SK-N-SH (cell line): ENCODE results near the gene INSYN1. TPM values are rescaled to one million over a fixed set of nuclear protein-coding genes. Genes with fewer than 3 reads are reported as not detected.

Source experiments
- CTCF ChIA-PET: fragments of 300-600, 350-600 bp; formaldehyde crosslinking; extraction: SDS; loops from one replicate; lab custom pipeline; 2021; lab: Yijun Ruan, JAX
- POLR2A ChIA-PET: fragments of 350-600 bp; sonication (Branson Sonifier 250); formaldehyde crosslinking; extraction: SDS; loops from one replicate; lab custom pipeline; 2020; ENCODE audit warnings: antibody characterized with exemption, inconsistent platforms; lab: Yijun Ruan, JAX
- DNase-seq: peaks from one replicate; pipeline ENCODE4 v3.0.0; 2012
- H2AFZ ChIP-seq: fragments of 200-600 bp; sonication (generic); 2 replicates; pipeline ENCODE4 v1.8.1; 2016; ENCODE audit warnings: antibody characterized with exemption, mild to moderate bottlenecking, low read depth
- H3F3A ChIP-seq: fragments of 200-600 bp; sonication (generic); replicated peaks from 2 replicates; pipeline ENCODE3; 2016; ENCODE audit warnings: antibody characterized with exemption, mild to moderate bottlenecking; ENCODE audit not compliant: insufficient read depth
- H3K27ac ChIP-seq, 2 experiments: fragments of 200-500 bp in 1 of 2; fragments of 200-600 bp in 1 of 2; sonication (Bioruptor generic) in 1 of 2; sonication (generic), shearing (Covaris generic) in 1 of 2; 2 replicates each; pipeline versions ENCODE4 v1.5.1 to v1.6.1; 2014 to 2016; ENCODE audit warnings: low read depth in 2 of 2, inconsistent platforms in 1 of 2, low read length in 1 of 2, mild to moderate bottlenecking in 1 of 2, mixed read lengths in 1 of 2
- H3K27me3 ChIP-seq: fragments of 200-600 bp; sonication (generic), shearing (Covaris generic); 2 replicates; pipeline ENCODE4 v1.6.1; 2016; ENCODE audit warnings: mixed run types; ENCODE audit not compliant: insufficient read depth
- H3K36me3 ChIP-seq, 2 experiments: fragments of 200-500 bp in 1 of 2; fragments of 200-600 bp in 1 of 2; sonication (Bioruptor generic) in 1 of 2; sonication (generic) in 1 of 2; replicated peaks in 1 of 2; 2 replicates each; pipeline versions ENCODE3 to v1.5.1; 2014 to 2016; ENCODE audit warnings: low read length in 1 of 2, mild to moderate bottlenecking in 1 of 2; ENCODE audit not compliant: insufficient read depth in 2 of 2, control insufficient read depth in 1 of 2
- H3K4me1 ChIP-seq, 2 experiments: fragments of 200-500 bp in 1 of 2; fragments of 200-600 bp in 1 of 2; sonication (Bioruptor generic) in 1 of 2; sonication (generic), shearing (Covaris generic) in 1 of 2; 2 replicates each; pipeline versions ENCODE4 v1.5.1 to v1.6.1; 2014 to 2016; ENCODE audit warnings: low read depth in 1 of 2, low read length in 1 of 2, mixed run types in 1 of 2; ENCODE audit not compliant: insufficient read depth in 2 of 2, control insufficient read depth in 1 of 2
- H3K4me2 ChIP-seq: fragments of 200-600 bp; sonication (generic), shearing (Covaris generic); 2 replicates; pipeline ENCODE4 v1.6.1; 2017; ENCODE audit warnings: mixed run types
- H3K4me3 ChIP-seq, 2 experiments: fragments of 200-500 bp in 1 of 2; fragments of 200-600 bp in 1 of 2; sonication (Bioruptor generic) in 1 of 2; sonication (generic), shearing (Covaris generic) in 1 of 2; 2 replicates each; pipeline versions ENCODE4 v1.5.1 to v1.8.1; 2014 to 2016; ENCODE audit warnings: low read depth in 2 of 2, inconsistent platforms in 1 of 2, low read length in 1 of 2, mild to moderate bottlenecking in 1 of 2, mixed read lengths in 1 of 2, moderate library complexity in 1 of 2
- H3K79me2 ChIP-seq: fragments of 200-600 bp; sonication (generic); 2 replicates; pipeline ENCODE4 v1.8.1; 2017; ENCODE audit warnings: mild to moderate bottlenecking; ENCODE audit not compliant: insufficient read depth
- H3K9ac ChIP-seq: fragments of 200-600 bp; sonication (generic); 2 replicates; pipeline ENCODE4 v1.6.1; 2017; ENCODE audit warnings: mixed run types
- H3K9me2 ChIP-seq: fragments of 200-600 bp; sonication (generic); 2 replicates; pipeline ENCODE4 v1.6.1; 2017; ENCODE audit warnings: mixed run types
- H3K9me3 ChIP-seq: fragments of 200-600 bp; sonication (generic); 2 replicates; pipeline ENCODE4 v1.6.1; 2017; ENCODE audit warnings: mixed run types, mild to moderate bottlenecking, moderate library complexity
- H4K20me1 ChIP-seq: fragments of 200-600 bp; sonication (generic); 2 replicates; pipeline ENCODE4 v1.6.1; 2017; ENCODE audit warnings: mild to moderate bottlenecking, mixed run types; ENCODE audit not compliant: insufficient read depth
- CHD2 ChIP-seq: fragments of 150-350 bp; IDR thresholded peaks from 2 replicates; pipeline ENCODE4 v1.6.1; 2018; ENCODE audit warnings: low read length; ENCODE audit not compliant: partially characterized antibody
- ELF1 ChIP-seq: IDR thresholded peaks from 2 replicates; pipeline ENCODE4 v1.4.0; 2012
- EP300 ChIP-seq, 2 experiments: IDR thresholded peaks; 2 replicates each; pipeline versions ENCODE4 v1.4.0 to v1.6.1; 2012; ENCODE audit warnings: borderline replicate concordance in 1 of 2, low read depth in 1 of 2, low read length in 1 of 2
- EZH2phosphoT487 ChIP-seq: fragments of 200-600 bp; sonication (generic); IDR thresholded peaks from 2 replicates; pipeline ENCODE4 v1.6.1; 2017; ENCODE audit warnings: low read depth, mixed run types, mild to moderate bottlenecking, antibody characterized with exemption, moderate library complexity, borderline replicate concordance
- FOSL2 ChIP-seq: IDR thresholded peaks from 2 replicates; pipeline ENCODE4 v1.4.0; 2012; ENCODE audit warnings: low read depth, mild to moderate bottlenecking, moderate library complexity, borderline replicate concordance
- FOXM1 ChIP-seq: IDR thresholded peaks from 2 replicates; pipeline ENCODE4 v1.4.0; 2012; ENCODE audit warnings: low read depth, mild to moderate bottlenecking
- GABPA ChIP-seq: IDR thresholded peaks from 2 replicates; pipeline ENCODE4 v1.4.0; 2012; ENCODE audit warnings: low read depth, mild to moderate bottlenecking
- GATA2 ChIP-seq: sonication (generic); formaldehyde crosslinking; IDR thresholded peaks from 2 replicates; pipeline ENCODE4 v1.5.0; 2020; ENCODE audit warnings: mild to moderate bottlenecking, missing genetic modification reagents
- JUND ChIP-seq: IDR thresholded peaks from 2 replicates; pipeline ENCODE4 v1.4.0; 2012
- MXI1 ChIP-seq: IDR thresholded peaks from 2 replicates; pipeline ENCODE4 v1.6.1; 2012; ENCODE audit warnings: mild to moderate bottlenecking, low read depth, low read length, improper control_type of control experiment
- NFIC ChIP-seq: IDR thresholded peaks from 2 replicates; pipeline ENCODE4 v1.4.0; 2012; ENCODE audit warnings: borderline replicate concordance
- PBX3 ChIP-seq: IDR thresholded peaks from 2 replicates; pipeline ENCODE4; 2012
- POLR2AphosphoS5 ChIP-seq: IDR thresholded peaks from 2 replicates; pipeline ENCODE4 v1.6.1; 2012; ENCODE audit warnings: low read depth, low read length
- RAD21 ChIP-seq: IDR thresholded peaks from 2 replicates; pipeline ENCODE4 v1.6.1; 2012; ENCODE audit warnings: mild to moderate bottlenecking, low read length
- RCOR1 ChIP-seq: fragments of 150-350 bp; IDR thresholded peaks from 2 replicates; pipeline ENCODE4 v1.6.1; 2017; ENCODE audit warnings: antibody characterized with exemption, low read length
- REST ChIP-seq: IDR thresholded peaks from 2 replicates; pipeline ENCODE4 v1.6.1; 2012; ENCODE audit warnings: mild to moderate bottlenecking, low read depth, low read length, moderate library complexity
- RFX5 ChIP-seq: IDR thresholded peaks from 2 replicates; pipeline ENCODE4 v1.6.1; 2012; ENCODE audit warnings: mild to moderate bottlenecking, improper control_type of control experiment, low read length
- RXRA ChIP-seq: IDR thresholded peaks from 2 replicates; pipeline ENCODE4 v1.4.0; 2012; ENCODE audit warnings: low read depth, mild to moderate bottlenecking, borderline replicate concordance
- SIN3A ChIP-seq: IDR thresholded peaks from 2 replicates; pipeline ENCODE4 v1.6.1; 2012; ENCODE audit warnings: low read depth, mild to moderate bottlenecking, low read length, moderate library complexity, borderline replicate concordance
- SMC3 ChIP-seq: IDR thresholded peaks from 2 replicates; pipeline ENCODE4 v1.6.1; 2012; ENCODE audit warnings: low read depth, low read length, improper control_type of control experiment
- YY1 ChIP-seq: IDR thresholded peaks from 2 replicates; pipeline ENCODE4 v1.4.0; 2012; ENCODE audit warnings: low read depth, mild to moderate bottlenecking
- ZBTB33 ChIP-seq: IDR thresholded peaks from 2 replicates; pipeline ENCODE4 v1.4.0; 2012; ENCODE audit warnings: low read depth, borderline replicate concordance
- WGBS: methylation state at CpG from one replicate; pipeline ENCODE4 v1.1.6; 2017; ENCODE audit warnings: low lambda C conversion rate; 5-methylcytosine and 5-hydroxymethylcytosine counted together
- polyA plus RNA-seq, 3 experiments: library from polyadenylated mRNA; depleted of rRNA; stranded (reverse); fragments of >200 nt; gene quantifications; 2 replicates each; pipeline ENCODE4 v1.2.3, GENCODE V29; 2012
- TF ChIP-seq, protein P1 (sequence below): fragments of 200-600 bp; sonication (generic); IDR thresholded peaks from 2 replicates; pipeline ENCODE4 v1.6.1; 2017; ENCODE audit warnings: antibody characterized with exemption, mild to moderate bottlenecking, moderate library complexity
- TF ChIP-seq, protein P2 (sequence below): fragments of 150-350 bp; IDR thresholded peaks from 2 replicates; pipeline ENCODE4 v1.6.1; 2017; ENCODE audit warnings: antibody characterized with exemption, low read length, low read depth, borderline replicate concordance

INSYN1 gene
- polyA plus RNA-seq, 1 of the 3 experiments (the other 2 are of a cell fraction) = 3.7 TPM

- Histone ChIP-seq H2AFZ (no peak overlapping the region), H3K27ac (no peak overlapping the region), H3K4me1 (peaks cover 0 to 10% of the 10 kb centered on the region in 2 experiments; a peak in 1 of 4 replicates), H3K36me3 (no peaks in the 10 kb centered on the region), H3K4me2 (no peak overlapping the region), H3F3A (no peaks in the 10 kb centered on the region), H3K9ac (no peak overlapping the region), H3K9me2 (no peaks in the 10 kb centered on the region), H4K20me1 (no peaks in the 10 kb centered on the region), H3K4me3 (no peak overlapping the region), H3K27me3 (no peaks in the 10 kb centered on the region), H3K9me3 (no peaks in the 10 kb centered on the region), H3K79me2 (no peaks in the 10 kb centered on the region)
- no peak for DNase-seq
- ChIA-PET CTCF (interaction anchor here (0.6 to 2.7 kb wide), 4 partner anchors 9 to 75 kb away, joined by 3 to 10 read pairs (median 4); no protein-coding TSS in a partner anchor), POLR2A (no interaction called here)
- WGBS = 56% methylated on average over 8 of the region's 8 CpGs
- no peak for TF ChIP-seq JUND
- TF ChIP-seq SIN3A = no peak
- TF ChIP-seq EZH2phosphoT487 = no peak
- TF ChIP-seq ZBTB33 = no peak
- TF ChIP-seq EP300 (IDR thresholded peaks at IDR 0.05; ENCODE audit: borderline replicate concordance in 1 of 2, low read depth in 1 of 2, low read length in 1 of 2) = no peak
- TF ChIP-seq FOXM1 = no peak
- no peak for TF ChIP-seq RCOR1
- TF ChIP-seq GABPA = no peak
- TF ChIP-seq POLR2AphosphoS5 = no peak
- no peak for TF ChIP-seq YY1
- no peak for TF ChIP-seq GATA2
- no peak for TF ChIP-seq NFIC
- no peak for TF ChIP-seq FOSL2
- TF ChIP-seq CHD2 = no peak
- TF ChIP-seq ELF1 = no peak
- TF ChIP-seq, protein P1, sequence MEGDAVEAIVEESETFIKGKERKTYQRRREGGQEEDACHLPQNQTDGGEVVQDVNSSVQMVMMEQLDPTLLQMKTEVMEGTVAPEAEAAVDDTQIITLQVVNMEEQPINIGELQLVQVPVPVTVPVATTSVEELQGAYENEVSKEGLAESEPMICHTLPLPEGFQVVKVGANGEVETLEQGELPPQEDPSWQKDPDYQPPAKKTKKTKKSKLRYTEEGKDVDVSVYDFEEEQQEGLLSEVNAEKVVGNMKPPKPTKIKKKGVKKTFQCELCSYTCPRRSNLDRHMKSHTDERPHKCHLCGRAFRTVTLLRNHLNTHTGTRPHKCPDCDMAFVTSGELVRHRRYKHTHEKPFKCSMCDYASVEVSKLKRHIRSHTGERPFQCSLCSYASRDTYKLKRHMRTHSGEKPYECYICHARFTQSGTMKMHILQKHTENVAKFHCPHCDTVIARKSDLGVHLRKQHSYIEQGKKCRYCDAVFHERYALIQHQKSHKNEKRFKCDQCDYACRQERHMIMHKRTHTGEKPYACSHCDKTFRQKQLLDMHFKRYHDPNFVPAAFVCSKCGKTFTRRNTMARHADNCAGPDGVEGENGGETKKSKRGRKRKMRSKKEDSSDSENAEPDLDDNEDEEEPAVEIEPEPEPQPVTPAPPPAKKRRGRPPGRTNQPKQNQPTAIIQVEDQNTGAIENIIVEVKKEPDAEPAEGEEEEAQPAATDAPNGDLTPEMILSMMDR = peak; percentile 46
- TF ChIP-seq RAD21 = peak; percentile 62
- no peak for TF ChIP-seq REST
- TF ChIP-seq PBX3 = no peak
- TF ChIP-seq RXRA = no peak
- TF ChIP-seq MXI1 = no peak
- TF ChIP-seq RFX5 = no peak
- TF ChIP-seq, protein P2, sequence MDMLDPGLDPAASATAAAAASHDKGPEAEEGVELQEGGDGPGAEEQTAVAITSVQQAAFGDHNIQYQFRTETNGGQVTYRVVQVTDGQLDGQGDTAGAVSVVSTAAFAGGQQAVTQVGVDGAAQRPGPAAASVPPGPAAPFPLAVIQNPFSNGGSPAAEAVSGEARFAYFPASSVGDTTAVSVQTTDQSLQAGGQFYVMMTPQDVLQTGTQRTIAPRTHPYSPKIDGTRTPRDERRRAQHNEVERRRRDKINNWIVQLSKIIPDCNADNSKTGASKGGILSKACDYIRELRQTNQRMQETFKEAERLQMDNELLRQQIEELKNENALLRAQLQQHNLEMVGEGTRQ = no peak
- peak; percentile 40 for TF ChIP-seq SMC3
These were observed 28.1 kb upstream of the INSYN1 start for GRCh38 chr15:73781038-73781925.
